ENCODE results near the gene TRABD2B. TPM values are rescaled to one million over a fixed set of nuclear protein-coding genes. Genes with fewer than 3 reads are reported as not detected.

TRABD2B gene
- total and polyA plus RNA-seq, 2 donors (not counting 3 experiments of a cell fraction or from before 2014, with no cell fraction given) = not detected

- no peaks in the 10 kb centered on the region for H3K4me1 ChIP-seq (ENCODE audit: control insufficient read depth, extremely low read depth, insufficient read depth, low read length)
- H3K4me2 ChIP-seq (ENCODE audit: insufficient read depth, low read length) = peak overlapping the region; percentile 9
- H3K27ac ChIP-seq (ENCODE audit: insufficient read depth, low read depth, low read length) = no peak overlapping the region
- no peaks in the 10 kb centered on the region for H3K9me3 ChIP-seq (replicated peaks; ENCODE audit: control insufficient read depth, insufficient read depth, low read length)
- intact Hi-C loops (cut with micrococcal nuclease) = no loop called here
- no peaks in the 10 kb centered on the region for H3K9me1 ChIP-seq (replicated peaks; ENCODE audit: control insufficient read depth, extremely low read depth, insufficient read depth, low read length)
- peak overlapping the region; percentile 15 for H2AFZ ChIP-seq (ENCODE audit: low read depth, low read length)
- H3K4me3 ChIP-seq (replicated peaks in 1 of 3; ENCODE audit: insufficient read depth in 1 of 3, low read depth in 1 of 3, low read length in 3 of 3) = no peak overlapping the region
- TF ChIP-seq POLR2A (IDR thresholded peaks at IDR 0.05; ENCODE audit: low read depth, low read length) = no peak
- no peak for TF ChIP-seq MYC (IDR thresholded peaks at IDR 0.05; ENCODE audit: low read depth, low read length)
- no peak for TF ChIP-seq EZH2 (IDR thresholded peaks at IDR 0.05; ENCODE audit: borderline replicate concordance, low read depth, low read length, severe bottlenecking)
- no peak for TF ChIP-seq FOS (IDR thresholded peaks at IDR 0.05; ENCODE audit: borderline replicate concordance, insufficient read depth, low read length)
- no peak for TF ChIP-seq CTCF (IDR thresholded peaks at IDR 0.05; ENCODE audit: extremely low read depth in 1 of 2, insufficient read depth in 1 of 2, low read depth in 1 of 2, low read length in 2 of 2)
- TF ChIP-seq MAX (IDR thresholded peaks at IDR 0.05; ENCODE audit: insufficient read depth, insufficient read length) = no peak
- no peak for TF ChIP-seq GATA2 (IDR thresholded peaks at IDR 0.05; ENCODE audit: insufficient read depth, insufficient read length, low read depth, low read length)
- no peak for TF ChIP-seq POLR2AphosphoS5 (IDR thresholded peaks at IDR 0.05; ENCODE audit: insufficient read depth, low read depth, low read length)
- TF ChIP-seq JUN (IDR thresholded peaks at IDR 0.05; ENCODE audit: borderline replicate concordance, insufficient read depth, insufficient read length, low read depth) = no peak
- no peaks in the 10 kb centered on the region for H4K20me1 ChIP-seq (replicated peaks; ENCODE audit: control insufficient read depth, extremely low read depth, insufficient read depth, low read length)
- FAIRE-seq (no peak), DNase-seq (ENCODE audit: low read depth, low spot score) (peak; percentile 4)
- dilution Hi-C loops (cut with MboI; ENCODE audit: extremely low pct_ligation_motif_present, low sequenced_read_pairs) = no loop called here
- ChIA-PET POLR2A (no interaction called here), CTCF (interaction anchor here (1.4 kb wide), 1 partner anchor 12 kb away, joined by 4 read pairs; no protein-coding TSS in a partner anchor)
- peaks cover 0 to 2% of the 10 kb centered on the region in 2 experiments for H3K27me3 ChIP-seq (ENCODE audit: control insufficient read depth in 2 of 2, insufficient read depth in 2 of 2, low read length in 2 of 2)
- no peak overlapping the region for H3K9ac ChIP-seq (replicated peaks; ENCODE audit: extremely low read depth, insufficient read depth, low read length)
- H3K79me2 ChIP-seq (ENCODE audit: control insufficient read depth, insufficient read depth, low read length) = no peaks in the 10 kb centered on the region
- no TSS peak for BruUV-seq (replicated peaks)
- H3K36me3 ChIP-seq (ENCODE audit: control insufficient read depth in 2 of 2, extremely low read depth in 1 of 2, insufficient read depth in 2 of 2, low read length in 2 of 2) = no peaks in the 10 kb centered on the region
Measured at GRCh38 chr1:47784497-47784822, 212.7 kb downstream of the TRABD2B start.
